Ascending aorta (tissue), 2 donors: Measurements from ENCODE around the gene WASHC3. TPM values are rescaled to one million over a fixed set of nuclear protein-coding genes. Genes with fewer than 3 reads are reported as not detected.
"Not testable (repeated sequence)": the region's sequence is repeated elsewhere in the genome, so short reads cannot be mapped to it uniquely, and the experiment has no call there.

Experiments used
- DNase-seq, 2 donors: peaks; one replicate each; pipeline ENCODE4 v3.0.0-alpha.2; 2019; ENCODE audit warnings: low spot score in 2 of 2
- H3K27ac ChIP-seq, 2 donors: fragments of 200-600 bp; sonication (generic); one replicate each; pipeline ENCODE4 v1.5.1; 2016 to 2017; ENCODE audit warnings: mild to moderate bottlenecking in 1 of 2
- H3K27me3 ChIP-seq: fragments of 200-600 bp; sonication (generic); one replicate; pipeline ENCODE4 v1.5.1; 2017
- H3K36me3 ChIP-seq, 2 donors: fragments of 200-600 bp; sonication (generic); one replicate each; pipeline ENCODE4 v1.5.1; 2016
- H3K4me1 ChIP-seq, 2 donors: fragments of 200-600 bp; sonication (generic); one replicate each; pipeline ENCODE4 v1.5.1; 2016 to 2017; ENCODE audit warnings: mild to moderate bottlenecking in 1 of 2
- H3K4me3 ChIP-seq, 2 donors: fragments of 200-600 bp; sonication (generic); one replicate each; pipeline ENCODE4 v1.5.1; 2016 to 2017; ENCODE audit warnings: mild to moderate bottlenecking in 1 of 2
- H3K9me3 ChIP-seq, 2 donors: fragments of 200-600 bp; sonication (generic); one replicate each; pipeline ENCODE4 v1.5.1; 2016
- intact Hi-C: fragments of 100-400 bp; cut with DNase I; formaldehyde crosslinking; loops from one replicate; pipeline ENCODE4 v1.15.1; 2023
- total RNA-seq: library from RNA; depleted of rRNA; stranded (reverse); fragments of >200 nt; gene quantifications from one replicate; pipeline ENCODE4 v1.1.0, GENCODE V29; 2016
- TF ChIP-seq, protein P1 (sequence below), 3 experiments: fragments of 200-600 bp in 2 of 3; fragments of 450-650 bp in 1 of 3; sonication (generic) in 2 of 3; IDR thresholded peaks; one replicate each; pipeline ENCODE4 v1.5.1; 2016 to 2019; ENCODE audit warnings: antibody characterized with exemption in 3 of 3, mild to moderate bottlenecking in 1 of 3, moderate library complexity in 1 of 3

Gene WASHC3
- total RNA-seq, 1 donor from 2014 or later, result 36.4 TPM

DNA sequence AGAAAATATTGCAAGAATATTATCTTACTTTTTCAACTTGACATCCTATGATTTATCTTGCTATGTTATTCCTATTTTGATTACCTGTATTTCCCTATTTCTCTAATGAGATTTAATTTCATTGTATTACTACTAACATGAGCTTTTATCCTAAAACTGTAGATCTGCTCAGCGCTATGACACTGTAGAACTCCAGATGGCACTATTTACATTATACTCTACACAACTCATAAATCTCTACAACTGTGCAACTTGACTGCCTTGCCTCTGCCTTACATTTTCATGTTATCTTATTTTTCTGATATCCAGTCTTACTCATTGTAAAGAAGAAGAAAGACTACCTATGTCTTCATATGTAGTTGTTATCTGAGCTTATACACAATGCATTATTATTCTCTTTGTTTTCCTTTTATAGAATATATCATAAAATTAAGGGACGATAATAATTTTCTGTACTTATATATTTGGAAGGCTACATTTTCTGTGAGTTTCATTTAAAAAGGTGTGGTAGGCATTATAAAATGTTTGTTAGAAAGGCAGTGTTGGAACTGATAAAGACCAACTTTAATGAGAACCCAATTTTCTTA is 34.0 kb upstream of the WASHC3 start:
- H3K36me3 ChIP-seq, result peaks cover 5 to 9% of the 10 kb centered on the region in 2 donors
- TF ChIP-seq, protein P1, sequence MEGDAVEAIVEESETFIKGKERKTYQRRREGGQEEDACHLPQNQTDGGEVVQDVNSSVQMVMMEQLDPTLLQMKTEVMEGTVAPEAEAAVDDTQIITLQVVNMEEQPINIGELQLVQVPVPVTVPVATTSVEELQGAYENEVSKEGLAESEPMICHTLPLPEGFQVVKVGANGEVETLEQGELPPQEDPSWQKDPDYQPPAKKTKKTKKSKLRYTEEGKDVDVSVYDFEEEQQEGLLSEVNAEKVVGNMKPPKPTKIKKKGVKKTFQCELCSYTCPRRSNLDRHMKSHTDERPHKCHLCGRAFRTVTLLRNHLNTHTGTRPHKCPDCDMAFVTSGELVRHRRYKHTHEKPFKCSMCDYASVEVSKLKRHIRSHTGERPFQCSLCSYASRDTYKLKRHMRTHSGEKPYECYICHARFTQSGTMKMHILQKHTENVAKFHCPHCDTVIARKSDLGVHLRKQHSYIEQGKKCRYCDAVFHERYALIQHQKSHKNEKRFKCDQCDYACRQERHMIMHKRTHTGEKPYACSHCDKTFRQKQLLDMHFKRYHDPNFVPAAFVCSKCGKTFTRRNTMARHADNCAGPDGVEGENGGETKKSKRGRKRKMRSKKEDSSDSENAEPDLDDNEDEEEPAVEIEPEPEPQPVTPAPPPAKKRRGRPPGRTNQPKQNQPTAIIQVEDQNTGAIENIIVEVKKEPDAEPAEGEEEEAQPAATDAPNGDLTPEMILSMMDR (IDR thresholded peaks at IDR 0.05), result peak in 1 of 3 experiments; percentile 13
- H3K27ac ChIP-seq, result no peak overlapping the region
- intact Hi-C loops, result loop anchor here (10.0 kb wide), 1 partner anchor 669 kb away; no protein-coding TSS in a partner anchor
- DNase-seq, result no peak
- H3K27me3 ChIP-seq, result no peaks in the 10 kb centered on the region
- no peaks in the 10 kb centered on the region for H3K4me1 ChIP-seq
- no peak overlapping the region for H3K4me3 ChIP-seq
- no peaks in the 10 kb centered on the region for H3K9me3 ChIP-seq

DNA sequence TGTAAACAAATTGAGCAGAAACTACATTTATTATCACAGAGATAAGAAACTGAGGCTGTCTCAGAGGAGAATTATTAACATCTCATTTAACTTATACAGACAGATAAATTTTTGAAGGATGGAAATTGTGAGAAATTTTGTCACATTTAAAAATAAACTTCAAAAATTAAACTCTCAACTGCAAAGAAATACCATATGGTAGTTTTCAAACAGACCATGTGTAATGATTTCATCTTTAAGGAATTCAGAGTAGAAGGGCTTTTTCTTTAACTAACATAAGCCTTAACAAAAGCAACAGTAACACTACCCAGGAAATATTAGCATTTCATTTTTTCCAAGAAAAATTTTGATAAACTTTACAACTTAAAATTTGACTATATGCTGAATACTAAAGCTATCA is 31.5 kb upstream of the WASHC3 start:
- H3K27ac ChIP-seq, result no peak overlapping the region
- H3K4me3 ChIP-seq, result no peak overlapping the region
- H3K4me1 ChIP-seq, result no peaks in the 10 kb centered on the region
- H3K27me3 ChIP-seq, result no peaks in the 10 kb centered on the region
- no peak for DNase-seq
- no peaks in the 10 kb centered on the region for H3K9me3 ChIP-seq
- TF ChIP-seq, protein P1 (IDR thresholded peaks at IDR 0.05), result no peak
- peaks cover 0 to 11% of the 10 kb centered on the region in 2 donors for H3K36me3 ChIP-seq
- intact Hi-C loops, result loop anchor here (10.0 kb wide), 1 partner anchor 671 kb away; no protein-coding TSS in a partner anchor

DNA sequence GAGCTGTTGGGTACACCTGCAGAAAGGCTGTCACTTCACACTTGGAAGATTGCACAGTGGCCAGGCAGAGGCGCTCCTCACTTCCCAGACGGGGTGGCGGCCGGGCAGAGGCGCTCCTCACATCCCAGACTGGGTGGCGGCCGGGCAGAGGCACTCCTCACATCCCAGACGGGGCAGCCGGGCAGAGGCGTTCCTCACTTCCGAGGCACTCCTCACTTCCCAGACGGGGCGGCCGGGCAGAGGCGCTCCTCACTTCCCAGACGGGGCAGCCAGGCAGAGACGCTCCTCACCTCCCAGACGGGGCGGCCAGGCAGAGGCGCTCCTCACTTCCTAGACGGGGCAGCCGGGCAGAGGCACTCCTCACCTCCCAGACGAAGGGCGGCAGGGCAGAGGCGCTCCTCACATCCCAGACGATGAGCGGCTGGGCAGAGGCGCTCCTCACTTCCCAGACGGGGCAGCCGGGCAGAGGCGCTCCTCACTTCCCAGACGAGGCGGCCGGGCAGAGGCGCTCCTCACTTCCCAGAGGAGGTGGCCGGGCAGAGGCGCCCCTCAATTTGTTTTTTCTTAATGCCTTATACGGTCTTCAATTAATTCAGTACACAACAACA is 27.5 kb upstream of the WASHC3 start:
- H3K36me3 ChIP-seq, result peaks cover 4 to 14% of the 10 kb centered on the region in 2 donors
- H3K4me3 ChIP-seq, DNase-seq, H3K4me1 ChIP-seq, H3K27me3 ChIP-seq, H3K27ac ChIP-seq, intact Hi-C loops, H3K9me3 ChIP-seq: not testable (repeated sequence)

DNA sequence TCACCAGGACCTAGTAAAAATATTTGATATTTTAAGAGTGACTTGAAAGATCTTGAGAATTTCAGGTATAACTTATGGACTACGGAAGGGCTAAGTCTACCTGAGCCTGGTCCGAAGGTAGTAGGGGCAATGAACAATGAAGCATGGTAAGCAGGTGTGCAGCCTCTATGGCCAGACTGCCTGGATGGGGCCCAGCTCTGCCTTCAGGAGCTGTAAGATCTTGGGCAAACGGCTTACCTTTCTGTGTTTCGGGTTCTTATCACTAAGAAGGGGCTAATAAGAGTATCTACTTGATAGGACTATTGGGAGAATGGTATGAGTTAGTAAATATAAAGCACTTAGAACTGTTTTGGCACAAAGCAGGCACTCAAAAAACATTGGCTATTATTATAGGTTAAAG is 19.1 kb upstream of the WASHC3 start:
- Histone ChIP-seq H3K36me3 (peaks cover 18 to 36% of the 10 kb centered on the region in 2 donors), H3K4me1 (no peaks in the 10 kb centered on the region), H3K27me3 (no peaks in the 10 kb centered on the region), H3K27ac (no peak overlapping the region), H3K9me3 (no peaks in the 10 kb centered on the region), H3K4me3 (no peak overlapping the region)
- DNase-seq, result no peak
- intact Hi-C loops, result no loop called here
- TF ChIP-seq, protein P1 (IDR thresholded peaks at IDR 0.05), result no peak

DNA sequence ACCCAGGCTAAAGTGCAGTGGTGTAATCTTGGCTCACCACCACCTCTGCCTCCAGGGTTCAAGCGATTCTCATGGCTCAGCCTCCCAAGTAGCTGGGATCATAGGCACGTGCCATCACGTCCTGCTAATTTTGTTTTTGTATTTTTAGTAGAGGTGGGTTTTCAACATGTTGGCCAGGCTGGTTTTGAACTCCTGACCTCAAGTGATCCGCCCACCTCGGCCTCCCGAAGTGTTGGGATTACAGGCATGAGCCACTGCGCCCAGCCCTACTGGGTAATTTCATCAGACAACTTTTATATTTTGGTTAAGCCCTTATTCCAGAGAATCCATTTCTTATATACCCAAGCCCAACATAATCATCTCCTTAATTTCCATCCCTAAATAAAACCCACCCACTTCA is 10.3 kb upstream of the WASHC3 start:
- H3K36me3 ChIP-seq, result peaks cover 4 to 16% of the 10 kb centered on the region in 2 donors
- DNase-seq, result not testable (repeated sequence)

DNA sequence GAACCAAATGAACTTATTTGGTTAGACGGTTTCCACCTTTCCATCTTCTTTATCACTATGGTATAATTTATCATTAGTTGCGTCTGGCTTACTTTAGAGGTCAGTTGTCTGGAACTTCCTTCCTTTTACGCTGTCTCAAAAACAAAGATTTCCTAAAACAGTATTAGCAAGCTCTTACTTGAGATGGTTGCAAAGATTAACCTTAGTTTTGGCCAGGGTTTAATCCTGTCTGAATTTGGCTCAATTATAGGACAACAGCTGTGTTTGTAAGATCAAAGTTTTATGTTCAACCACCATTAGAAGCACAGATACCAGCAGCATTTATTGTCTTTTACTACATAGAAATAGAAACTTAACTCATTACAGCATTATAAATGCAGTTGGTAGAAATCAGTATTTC is 7.9 kb upstream of the WASHC3 start:
- Histone ChIP-seq H3K36me3 (peaks cover 0 to 6% of the 10 kb centered on the region in 2 donors), H3K27ac (no peak overlapping the region), H3K4me1 (no peaks in the 10 kb centered on the region), H3K9me3 (no peaks in the 10 kb centered on the region), H3K27me3 (no peaks in the 10 kb centered on the region), H3K4me3 (no peak overlapping the region)
- intact Hi-C loops, result no loop called here
- no peak for DNase-seq
- TF ChIP-seq, protein P1 (IDR thresholded peaks at IDR 0.05), result no peak

More for the DNA sequence above, 10.3 kb upstream of the WASHC3 start:
- H3K27ac ChIP-seq, H3K9me3 ChIP-seq, intact Hi-C loops, H3K4me3 ChIP-seq, H3K4me1 ChIP-seq, H3K27me3 ChIP-seq: not testable (repeated sequence)
